NB4 (cell line): ENCODE results near the gene RTN4IP1.

Experiments
- DNase-seq: peaks from one replicate; pipeline ENCODE4 v3.0.0; 2010; ENCODE audit warnings: low read depth
- H3K4me3 ChIP-seq: one replicate; pipeline ENCODE4 v1.5.1; 2011; ENCODE audit warnings: mild to moderate bottlenecking, low read depth, low read length, moderate library complexity
- CTCF ChIP-seq: IDR thresholded peaks from one replicate; pipeline ENCODE4 v1.5.1; 2012; ENCODE audit warnings: low read depth, low read length
- MAX ChIP-seq: IDR thresholded peaks from 2 replicates; pipeline ENCODE4 v1.6.1; 2011; ENCODE audit warnings: low read depth, low read length
- MYC ChIP-seq: IDR thresholded peaks from 2 replicates; pipeline ENCODE4 v1.6.1; 2011; ENCODE audit warnings: low read depth, low read length
- POLR2A ChIP-seq: IDR thresholded peaks from 2 replicates; pipeline ENCODE4 v1.6.1; 2011; ENCODE audit warnings: mild to moderate bottlenecking; ENCODE audit not compliant: insufficient read length; ENCODE audit errors: extremely low read depth

Gene RTN4IP1

GRCh38 chr6:106527117-106527516 is 102.2 kb downstream of the RTN4IP1 start:
- TF ChIP-seq MYC (no peak), CTCF (no peak), POLR2A (no peak)
- no peak overlapping the region for H3K4me3 ChIP-seq
- DNase-seq: no peak

- DNase-seq: no peak
- TF ChIP-seq POLR2A (no peak), MAX (no peak), CTCF (no peak), MYC (no peak)
These were observed 103.4 kb downstream of the RTN4IP1 start for GRCh38 chr6:106525882-106526275.

GRCh38 chr6:106525107-106525881 is 104.0 kb downstream of the RTN4IP1 start:
- TF ChIP-seq CTCF (no peak), POLR2A (no peak), MYC (no peak), MAX (no peak)
- H3K4me3 ChIP-seq: peak overlapping the region; percentile 56
- DNase-seq: peak; percentile 25

More at GRCh38 chr6:106525882-106526275, 103.4 kb downstream of the RTN4IP1 start:
- no peak overlapping the region for H3K4me3 ChIP-seq

- peak overlapping the region; percentile 57 for H3K4me3 ChIP-seq
- no peak for TF ChIP-seq MAX
- no peak for TF ChIP-seq POLR2A
- no peak for TF ChIP-seq MYC
- TF ChIP-seq CTCF: no peak
- peak; percentile 78 for DNase-seq
These were observed 106.6 kb downstream of the RTN4IP1 start for GRCh38 chr6:106522562-106523250.
